A673 (cell line): ENCODE results near the gene METTL25B.

Experiments used
- EZH2 ChIP-seq: fragments of 200-600 bp; sonication (generic); IDR thresholded peaks from 2 replicates; pipeline ENCODE4 v1.6.1; 2017; ENCODE audit warnings: borderline replicate concordance, low read depth, mild to moderate bottlenecking, mixed read lengths, antibody characterized with exemption, low read length; ENCODE audit not compliant: poor library complexity, severe bottlenecking
- TF ChIP-seq, protein P1 (sequence below): fragments of 300-800, 200-600 bp; sonication (generic); conservative IDR thresholded peaks from 2 replicates; pipeline ENCODE4 v1.5.1; 2017; ENCODE audit warnings: low read depth, mild to moderate bottlenecking, antibody characterized with exemption, low read length, moderate library complexity, mixed read lengths

DNA sequence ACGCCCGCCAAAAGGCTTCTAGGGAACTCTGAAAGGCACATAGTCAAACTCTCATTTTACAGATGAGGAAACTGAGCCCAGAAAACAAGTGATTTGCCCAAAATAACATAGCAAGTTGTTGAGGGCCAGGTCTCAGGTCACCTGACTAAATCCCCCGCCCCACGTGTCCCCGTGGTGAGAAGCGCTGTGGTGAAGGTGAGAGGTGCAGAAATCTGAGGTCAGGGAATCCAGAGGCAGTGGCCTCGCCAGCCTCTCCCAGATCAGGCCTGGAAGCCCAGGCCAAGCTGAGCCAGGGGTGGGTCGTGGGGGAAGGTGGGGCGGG lies 18.1 kb downstream of the METTL25B start:
- TF ChIP-seq, protein P1, sequence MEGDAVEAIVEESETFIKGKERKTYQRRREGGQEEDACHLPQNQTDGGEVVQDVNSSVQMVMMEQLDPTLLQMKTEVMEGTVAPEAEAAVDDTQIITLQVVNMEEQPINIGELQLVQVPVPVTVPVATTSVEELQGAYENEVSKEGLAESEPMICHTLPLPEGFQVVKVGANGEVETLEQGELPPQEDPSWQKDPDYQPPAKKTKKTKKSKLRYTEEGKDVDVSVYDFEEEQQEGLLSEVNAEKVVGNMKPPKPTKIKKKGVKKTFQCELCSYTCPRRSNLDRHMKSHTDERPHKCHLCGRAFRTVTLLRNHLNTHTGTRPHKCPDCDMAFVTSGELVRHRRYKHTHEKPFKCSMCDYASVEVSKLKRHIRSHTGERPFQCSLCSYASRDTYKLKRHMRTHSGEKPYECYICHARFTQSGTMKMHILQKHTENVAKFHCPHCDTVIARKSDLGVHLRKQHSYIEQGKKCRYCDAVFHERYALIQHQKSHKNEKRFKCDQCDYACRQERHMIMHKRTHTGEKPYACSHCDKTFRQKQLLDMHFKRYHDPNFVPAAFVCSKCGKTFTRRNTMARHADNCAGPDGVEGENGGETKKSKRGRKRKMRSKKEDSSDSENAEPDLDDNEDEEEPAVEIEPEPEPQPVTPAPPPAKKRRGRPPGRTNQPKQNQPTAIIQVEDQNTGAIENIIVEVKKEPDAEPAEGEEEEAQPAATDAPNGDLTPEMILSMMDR = no peak
- no peak for TF ChIP-seq EZH2
